CD14-positive monocyte (primary cell): ENCODE results near the gene CENPL. TPM values are rescaled to one million over a fixed set of nuclear protein-coding genes. Genes with fewer than 3 reads are reported as not detected.
"Not testable (repeated sequence)": the region's sequence is repeated elsewhere in the genome, so short reads cannot be mapped to it uniquely, and the experiment has no call there.

Source experiments
- DNase-seq, 3 donors: peaks; one replicate each; pipeline ENCODE4 v3.0.0-alpha.2; 2011 to 2022
- H2AFZ ChIP-seq: 2 replicates; pipeline ENCODE4 v1.6.0; 2012; ENCODE audit warnings: mild to moderate bottlenecking, low read depth, low read length, inconsistent platforms; ENCODE audit not compliant: insufficient read depth, poor library complexity, severe bottlenecking
- H3K27ac ChIP-seq, 2 donors: 1 replicate in 1 of 2; 2 replicates in 1 of 2; pipeline ENCODE4 v1.5.1; 2012 to 2013; ENCODE audit warnings: low read length in 2 of 2, control low read depth in 1 of 2, inconsistent platforms in 1 of 2, low read depth in 1 of 2, mild to moderate bottlenecking in 1 of 2
- H3K27me3 ChIP-seq, 2 donors: one replicate each; pipeline versions ENCODE4 v1.6.0 to v1.6.1; 2011 to 2013; ENCODE audit warnings: low read length in 2 of 2; ENCODE audit not compliant: control insufficient read depth in 2 of 2, insufficient read depth in 2 of 2
- H3K36me3 ChIP-seq, 2 donors: replicated peaks in 1 of 2; 1 replicate in 1 of 2; 2 replicates in 1 of 2; pipeline versions ENCODE4 v1.5.1 to v1.6.1; 2012 to 2013; ENCODE audit warnings: low read length in 2 of 2, control low read depth in 1 of 2, inconsistent platforms in 1 of 2, mild to moderate bottlenecking in 1 of 2; ENCODE audit not compliant: insufficient read depth in 2 of 2, control insufficient read depth in 1 of 2
- H3K4me1 ChIP-seq, 2 donors: 1 replicate in 1 of 2; 2 replicates in 1 of 2; pipeline versions ENCODE4 v1.5.1 to v1.6.1; 2012 to 2013; ENCODE audit warnings: low read length in 2 of 2, control low read depth in 1 of 2, inconsistent platforms in 1 of 2, mild to moderate bottlenecking in 1 of 2, moderate library complexity in 1 of 2; ENCODE audit not compliant: insufficient read depth in 2 of 2, control insufficient read depth in 1 of 2
- H3K4me2 ChIP-seq: replicated peaks from 2 replicates; pipeline ENCODE3; 2012; ENCODE audit warnings: low read length, moderate library complexity, mild to moderate bottlenecking; ENCODE audit not compliant: poor library complexity, severe bottlenecking; ENCODE audit errors: extremely low read depth
- H3K4me3 ChIP-seq, 3 experiments: fragments of 200-600 bp in 1 of 3; sonication (generic) in 1 of 3; replicated peaks in 1 of 3; 1 replicate in 2 of 3; 2 replicates in 1 of 3; pipeline ENCODE4 v1.5.1; 2011 to 2013; ENCODE audit warnings: low read length in 3 of 3, mild to moderate bottlenecking in 3 of 3, control low read depth in 2 of 3, low read depth in 2 of 3, inconsistent platforms in 1 of 3, moderate library complexity in 1 of 3
- H3K79me2 ChIP-seq: 2 replicates; pipeline ENCODE4 v1.6.0; 2012; ENCODE audit warnings: mild to moderate bottlenecking, control low read depth, inconsistent platforms, low read length, moderate library complexity; ENCODE audit not compliant: insufficient read depth
- H3K9ac ChIP-seq: 2 replicates; pipeline ENCODE4 v1.6.0; 2017; ENCODE audit warnings: low read length, mild to moderate bottlenecking; ENCODE audit not compliant: insufficient read depth, poor library complexity, severe bottlenecking
- H3K9me3 ChIP-seq, 2 donors: replicated peaks in 1 of 2; 1 replicate in 1 of 2; 2 replicates in 1 of 2; pipeline versions ENCODE4 v1.5.1 to v1.6.1; 2012 to 2013; ENCODE audit warnings: low read length in 2 of 2, control low read depth in 1 of 2; ENCODE audit not compliant: control insufficient read depth in 1 of 2, insufficient read depth in 1 of 2
- H4K20me1 ChIP-seq: 2 replicates; pipeline ENCODE4 v1.6.0; 2012; ENCODE audit warnings: mild to moderate bottlenecking, low read length, control low read depth, moderate library complexity; ENCODE audit not compliant: insufficient read depth
- H3K27ac Mint-ChIP-seq, 7 donors: one replicate each; pipeline ENCODE4 v1.8.0; 2020; ENCODE audit warnings: mild to moderate bottlenecking in 7 of 7, mixed read lengths in 7 of 7, moderate library complexity in 6 of 7, inconsistent platforms in 2 of 7
- H3K27me3 Mint-ChIP-seq, 3 donors: one replicate each; pipeline ENCODE4 v1.8.0; 2021 to 2022; ENCODE audit warnings: low read depth in 3 of 3, mild to moderate bottlenecking in 3 of 3, mixed read lengths in 3 of 3, moderate library complexity in 3 of 3, inconsistent platforms in 1 of 3
- H3K36me3 Mint-ChIP-seq, 2 donors: one replicate each; pipeline ENCODE4 v1.8.0; 2020; ENCODE audit warnings: mixed read lengths in 2 of 2, inconsistent platforms in 1 of 2, mild to moderate bottlenecking in 1 of 2
- H3K4me1 Mint-ChIP-seq: one replicate; pipeline ENCODE4 v1.8.0; 2020; ENCODE audit warnings: mild to moderate bottlenecking, mixed read lengths
- H3K4me3 Mint-ChIP-seq, 2 donors: one replicate each; pipeline ENCODE4 v1.8.0; 2020; ENCODE audit warnings: mild to moderate bottlenecking in 2 of 2, mixed read lengths in 2 of 2, moderate library complexity in 1 of 2
- H3K9me3 Mint-ChIP-seq, 7 donors: one replicate each; pipeline ENCODE4 v1.8.0; 2020 to 2022; ENCODE audit warnings: mixed read lengths in 7 of 7, mild to moderate bottlenecking in 6 of 7, moderate library complexity in 6 of 7, inconsistent platforms in 2 of 7
- WGBS: methylation state at CpG from one replicate; pipeline ENCODE4 v1.1.5; 2013; ENCODE audit warnings: missing lambda C conversion rate; ENCODE audit not compliant: insufficient coverage; 5-methylcytosine and 5-hydroxymethylcytosine counted together
- intact Hi-C, 2 donors: fragments of 100-400 bp; cut with micrococcal nuclease; formaldehyde crosslinking; loops; one replicate each; pipeline versions ENCODE4 v1.15.0 to v1.15.1; 2023
- polyA plus RNA-seq, 3 donors: library from polyadenylated mRNA; depleted of rRNA in 1 of 3; unstranded in 2 of 3; stranded (reverse) in 1 of 3; fragments of 300-500 nt in 2 of 3; fragments of >200 nt in 1 of 3; fragmentation: Illumina TruSeq in 2 of 3; gene quantifications; 1 replicate in 2 of 3; 2 replicates in 1 of 3; pipeline ENCODE4 v1.2.3, GENCODE V29; 2012 to 2021
- TF ChIP-seq, protein P1 (sequence below): fragments of 200-600 bp; IDR thresholded peaks from one replicate; pipeline ENCODE4 v1.8.0; 2022; ENCODE audit warnings: antibody characterized with exemption, mild to moderate bottlenecking

The CENPL gene
- polyA plus RNA-seq, 3 donors = 0.49 to 2.6 (median 0.81) TPM

DNA sequence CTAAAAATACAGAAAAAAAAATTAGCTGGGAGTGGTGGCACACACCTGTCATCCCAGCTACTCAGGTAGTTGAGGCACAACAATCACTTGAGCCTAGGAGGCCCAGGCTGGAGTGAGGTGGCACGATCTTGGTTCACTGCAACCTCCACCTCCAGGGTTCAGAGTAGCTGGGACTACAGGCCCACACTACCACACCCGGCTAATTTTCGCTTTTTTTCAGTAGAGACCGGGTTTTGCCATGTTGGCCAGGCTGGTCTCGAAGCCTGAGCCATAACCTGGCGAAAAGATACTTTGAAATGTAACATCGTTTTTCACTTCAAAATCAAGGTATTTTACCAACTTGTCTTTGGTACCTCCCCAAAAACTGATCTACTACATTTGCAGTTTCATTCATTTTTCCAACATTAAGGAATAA, 37.1 kb upstream of the CENPL start:
- Mint-ChIP-seq H3K9me3 (no peaks in the 10 kb centered on the region), H3K4me3 (no peak overlapping the region), H3K4me1 (peaks cover 22% of the 10 kb centered on the region), H3K27me3 (no peaks in the 10 kb centered on the region), H3K36me3 (peaks cover 56 to 77% of the 10 kb centered on the region in 2 donors), H3K27ac (peak overlapping the region in 1 of 7 donors; percentile 18)
- H3K9ac ChIP-seq = no peak overlapping the region
- H3K27me3 ChIP-seq = no peaks in the 10 kb centered on the region
- H4K20me1 ChIP-seq = peaks cover 19% of the 10 kb centered on the region
- no peak overlapping the region for H2AFZ ChIP-seq
- TF ChIP-seq, protein P1, sequence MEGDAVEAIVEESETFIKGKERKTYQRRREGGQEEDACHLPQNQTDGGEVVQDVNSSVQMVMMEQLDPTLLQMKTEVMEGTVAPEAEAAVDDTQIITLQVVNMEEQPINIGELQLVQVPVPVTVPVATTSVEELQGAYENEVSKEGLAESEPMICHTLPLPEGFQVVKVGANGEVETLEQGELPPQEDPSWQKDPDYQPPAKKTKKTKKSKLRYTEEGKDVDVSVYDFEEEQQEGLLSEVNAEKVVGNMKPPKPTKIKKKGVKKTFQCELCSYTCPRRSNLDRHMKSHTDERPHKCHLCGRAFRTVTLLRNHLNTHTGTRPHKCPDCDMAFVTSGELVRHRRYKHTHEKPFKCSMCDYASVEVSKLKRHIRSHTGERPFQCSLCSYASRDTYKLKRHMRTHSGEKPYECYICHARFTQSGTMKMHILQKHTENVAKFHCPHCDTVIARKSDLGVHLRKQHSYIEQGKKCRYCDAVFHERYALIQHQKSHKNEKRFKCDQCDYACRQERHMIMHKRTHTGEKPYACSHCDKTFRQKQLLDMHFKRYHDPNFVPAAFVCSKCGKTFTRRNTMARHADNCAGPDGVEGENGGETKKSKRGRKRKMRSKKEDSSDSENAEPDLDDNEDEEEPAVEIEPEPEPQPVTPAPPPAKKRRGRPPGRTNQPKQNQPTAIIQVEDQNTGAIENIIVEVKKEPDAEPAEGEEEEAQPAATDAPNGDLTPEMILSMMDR = no peak
- intact Hi-C loops = loop anchor here (10.0 kb wide), 2 partner anchors 303 to 387 kb away; partner anchors contain the start of gene PRDX6 (in 1 of the 2)
- H3K4me1 ChIP-seq = peaks cover 11 to 15% of the 10 kb centered on the region in 2 donors
- H3K4me3 ChIP-seq = no peak overlapping the region
- no peaks in the 10 kb centered on the region for H3K9me3 ChIP-seq
- WGBS = 100% methylated on average over 6 of the region's 7 CpGs
- no peak overlapping the region for H3K27ac ChIP-seq
- no peak overlapping the region for H3K4me2 ChIP-seq
- peaks cover 65 to 82% of the 10 kb centered on the region in 2 donors for H3K36me3 ChIP-seq
- no peak for DNase-seq
- H3K79me2 ChIP-seq = peaks cover 19% of the 10 kb centered on the region

DNA sequence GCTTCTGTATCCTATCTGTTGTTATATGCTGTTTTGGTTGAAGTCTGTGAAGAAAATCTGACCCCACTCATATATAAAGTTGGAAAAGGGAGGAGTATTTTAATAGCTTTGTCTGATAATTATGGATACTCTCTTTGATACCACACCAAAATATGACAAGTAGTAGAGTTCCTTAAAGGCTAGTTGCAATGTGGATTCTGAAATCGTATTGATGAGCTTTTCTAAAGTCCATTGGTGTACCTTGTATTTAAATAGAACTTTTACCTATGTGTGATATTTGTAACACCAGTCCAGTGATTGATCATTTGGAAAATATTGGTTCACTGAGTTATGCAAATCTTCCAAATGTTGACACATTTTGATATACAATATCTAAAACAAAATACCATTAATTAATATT, 35.4 kb upstream of the CENPL start:
- peaks cover 55 to 83% of the 10 kb centered on the region in 2 donors for H3K36me3 Mint-ChIP-seq
- Histone ChIP-seq H3K27ac (no peak overlapping the region), H3K36me3 (peaks cover 62 to 82% of the 10 kb centered on the region in 2 donors), H3K4me3 (no peak overlapping the region), H3K9ac (no peak overlapping the region), H3K9me3 (no peaks in the 10 kb centered on the region), H3K4me1 (no peaks in the 10 kb centered on the region), H3K27me3 (no peaks in the 10 kb centered on the region), H4K20me1 (peaks cover 19% of the 10 kb centered on the region), H3K4me2 (no peak overlapping the region), H3K79me2 (peaks cover 4% of the 10 kb centered on the region), H2AFZ (no peak overlapping the region)
- no peaks in the 10 kb centered on the region for H3K9me3 Mint-ChIP-seq
- no peak overlapping the region for H3K27ac Mint-ChIP-seq
- no peak for DNase-seq
- no peak overlapping the region for H3K4me3 Mint-ChIP-seq
- H3K27me3 Mint-ChIP-seq = no peaks in the 10 kb centered on the region
- TF ChIP-seq, protein P1 = no peak
- intact Hi-C loops = loop anchor here (10.0 kb wide), 2 partner anchors 305 to 385 kb away; partner anchors contain the start of gene PRDX6 (in 1 of the 2)
- WGBS = no CpG with 5 or more reads among the region's 1 CpG
- peaks cover 6% of the 10 kb centered on the region for H3K4me1 Mint-ChIP-seq

DNA sequence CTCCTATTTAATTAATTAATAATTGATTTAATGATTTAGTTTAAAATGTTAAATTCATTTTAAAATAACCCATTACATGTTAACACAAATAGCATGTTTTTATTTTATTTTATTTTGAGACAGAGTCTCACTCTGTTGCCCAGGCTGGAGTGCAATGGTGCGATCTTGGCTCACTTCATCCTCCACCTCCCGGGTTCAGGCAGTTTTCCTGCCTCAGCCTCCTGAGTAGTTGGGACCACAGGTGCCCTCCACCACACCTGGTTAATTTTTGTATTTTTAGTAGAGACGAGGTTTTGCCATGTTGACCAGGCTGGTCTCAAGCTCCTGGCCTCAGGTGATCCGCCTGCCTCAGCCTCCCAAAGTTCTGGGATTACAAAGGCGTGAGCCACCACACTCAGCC, 34.9 kb upstream of the CENPL start:
- H3K79me2 ChIP-seq, H3K9me3 ChIP-seq, H3K27ac ChIP-seq, intact Hi-C loops, H3K4me1 ChIP-seq, H3K4me3 ChIP-seq, H3K9ac ChIP-seq, DNase-seq, H3K9me3 Mint-ChIP-seq, H3K4me1 Mint-ChIP-seq, H3K27me3 ChIP-seq, H3K27me3 Mint-ChIP-seq, H2AFZ ChIP-seq, H3K4me3 Mint-ChIP-seq, H3K4me2 ChIP-seq: not testable (repeated sequence)
- WGBS = 100% methylated on average over 2 of the region's 5 CpGs
- H3K36me3 Mint-ChIP-seq = peaks cover 56 to 83% of the 10 kb centered on the region in 2 donors
- peak overlapping the region in 1 of 7 donors; percentile 25 for H3K27ac Mint-ChIP-seq
- peaks cover 58 to 82% of the 10 kb centered on the region in 2 donors for H3K36me3 ChIP-seq
- H4K20me1 ChIP-seq = peaks cover 14% of the 10 kb centered on the region
